Adrenal gland (tissue), 12 donors: ENCODE measurements around the gene SEMA5A. TPM values are rescaled to one million over a fixed set of nuclear protein-coding genes. Genes with fewer than 3 reads are reported as not detected.

Experiments used
- DNase-seq, 7 donors: peaks; one replicate each; pipeline ENCODE4 v3.0.0-alpha.2; 2019 to 2020
- H3K27ac ChIP-seq, 5 donors: fragments of 200-600 bp; sonication (generic) in 4 of 5; 1 replicate in 3 of 5; 2 replicates in 2 of 5; pipeline versions ENCODE4 v1.5.1 to v1.8.0; 2016 to 2020; ENCODE audit warnings: mild to moderate bottlenecking in 1 of 5
- H3K27me3 ChIP-seq: fragments of 200-600 bp; 2 replicates; pipeline ENCODE4 v1.8.0; 2021
- H3K36me3 ChIP-seq, 2 donors: fragments of 200-600 bp; replicated peaks in 1 of 2; 1 replicate in 1 of 2; 2 replicates in 1 of 2; pipeline versions ENCODE4 v1.5.1 to v1.8.0; 2018 to 2022
- H3K4me1 ChIP-seq, 2 donors: fragments of 200-600 bp; replicated peaks in 1 of 2; 1 replicate in 1 of 2; 2 replicates in 1 of 2; pipeline versions ENCODE4 v1.5.1 to v1.8.0; 2018 to 2021
- H3K4me3 ChIP-seq, 4 donors: fragments of 200-600 bp; sonication (generic) in 3 of 4; one replicate each; pipeline ENCODE4 v1.5.1; 2016 to 2018
- H3K9me3 ChIP-seq, 3 donors: fragments of 200-600 bp; sonication (generic) in 1 of 3; replicated peaks in 1 of 3; 1 replicate in 2 of 3; 2 replicates in 1 of 3; pipeline versions ENCODE4 v1.5.1 to v1.8.0; 2016 to 2021
- CTCF ChIP-seq, 6 experiments: fragments of 450-650 bp in 4 of 6; fragments of 200-600 bp in 2 of 6; sonication (generic) in 1 of 6; IDR thresholded peaks; 1 replicate in 5 of 6; 2 replicates in 1 of 6; pipeline versions ENCODE4 v1.5.1 to v1.8.0; 2016 to 2021; ENCODE audit warnings: antibody characterized with exemption in 6 of 6, mild to moderate bottlenecking in 2 of 6, moderate library complexity in 1 of 6
- POLR2A ChIP-seq, 2 donors: fragments of 450-650 bp; IDR thresholded peaks; one replicate each; pipeline ENCODE4 v1.6.1; 2017; ENCODE audit warnings: antibody characterized with exemption in 2 of 2, mild to moderate bottlenecking in 2 of 2, moderate library complexity in 1 of 2
- WGBS, 4 donors: extraction: QIAGEN DNeasy Blood & Tissue Kit in 2 of 4; methylation state at CpG; one replicate each; pipeline versions ENCODE4 v1.1.5 to v1.1.7; 2013 to 2017; 5-methylcytosine and 5-hydroxymethylcytosine counted together
- intact Hi-C, 2 donors: fragments of 100-400 bp; cut with DNase I; formaldehyde crosslinking; loops; one replicate each; pipeline versions ENCODE4 v1.14.1 to v1.15.0; 2022 to 2023
- polyA plus RNA-seq, 3 donors: library from polyadenylated mRNA; stranded (reverse); fragments of 200-250 nt in 2 of 3; fragments of 350-450 nt in 1 of 3; fragmentation: Illumina TruSeq in 1 of 3; extraction: RNeasy Lipid Tissue Mini Kit (QIAGEN cat#74804) in 1 of 3; gene quantifications; one replicate each; pipeline ENCODE4 v1.2.3, GENCODE V29; 2013 to 2014
- total RNA-seq, 9 donors: library from RNA; depleted of rRNA in 4 of 9; stranded (reverse); fragments of >200 nt in 4 of 9; fragments of 120-200 nt in 1 of 9; fragmentation: NEBNext Ultra II Directional in 1 of 9; extraction: Animal tissue kit (Norgen Biotek cat#: 25700) in 1 of 9; gene quantifications; one replicate each; pipeline versions ENCODE4 v1.1.0 to v1.2.4, GENCODE V29; 2013 to 2023
- donor health status: healthy with polysubstance abuse.
- donor health status: Bipolar disorder and iron deficiency.
- donor health status: DM: yes; HTN: yes; CAD: no.
- donor health status: DM: no; HTN: no; CAD: no.
- donor health status: DM: no; HTN: no; CAD: no.
- donor health status: DM: yes; HTN: yes; CAD: no.

The SEMA5A gene
- total and polyA plus RNA-seq, 12 donors, result 0.40 to 6.0 (median 2.6) TPM

GRCh38 chr5:9112520-9113291 lies 433.2 kb downstream of the SEMA5A start:
- Histone ChIP-seq H3K36me3 (no peaks in the 10 kb centered on the region), H3K27me3 (no peaks in the 10 kb centered on the region), H3K4me1 (no peaks in the 10 kb centered on the region), H3K4me3 (no peak overlapping the region), H3K9me3 (no peaks in the 10 kb centered on the region), H3K27ac (no peak overlapping the region)
- DNase-seq, result no peak
- no peak for TF ChIP-seq CTCF (IDR thresholded peaks at IDR 0.05)
- TF ChIP-seq POLR2A (IDR thresholded peaks at IDR 0.05), result no peak
- 87 to 93% (median 89%) methylated on average over 4 of the region's 4 CpGs for WGBS, 4 donors
- intact Hi-C loops, result no loop called here

GRCh38 chr5:9108162-9108561 lies 437.7 kb downstream of the SEMA5A start:
- Histone ChIP-seq H3K36me3 (no peaks in the 10 kb centered on the region), H3K4me3 (no peak overlapping the region), H3K4me1 (no peaks in the 10 kb centered on the region), H3K9me3 (no peaks in the 10 kb centered on the region), H3K27me3 (no peaks in the 10 kb centered on the region), H3K27ac (no peak overlapping the region)
- no peak for DNase-seq
- intact Hi-C loops, result no loop called here
- TF ChIP-seq CTCF (IDR thresholded peaks at IDR 0.05), result no peak
- TF ChIP-seq POLR2A (IDR thresholded peaks at IDR 0.05), result no peak
- 82 to 94% (median 85%) methylated on average over 6 of the region's 6 CpGs for whole genome bisulfite sequencing, 4 donors

- intact Hi-C loops, result no loop called here
- H3K4me3 ChIP-seq, result no peak overlapping the region
- TF ChIP-seq POLR2A (IDR thresholded peaks at IDR 0.05) (no peak), CTCF (IDR thresholded peaks at IDR 0.05) (no peak)
- no peaks in the 10 kb centered on the region for H3K36me3 ChIP-seq
- 72 to 96% (median 81%) methylated on average over 3 of the region's 3 CpGs for WGBS, 4 donors
- H3K4me1 ChIP-seq, result no peaks in the 10 kb centered on the region
- no peak for DNase-seq
- H3K27ac ChIP-seq, result no peak overlapping the region
- H3K27me3 ChIP-seq, result no peaks in the 10 kb centered on the region
- no peaks in the 10 kb centered on the region for H3K9me3 ChIP-seq
Measured at GRCh38 chr5:9105851-9106250, 440.0 kb downstream of the SEMA5A start.

- H3K4me3 ChIP-seq, result no peak overlapping the region
- intact Hi-C loops, result no loop called here
- TF ChIP-seq POLR2A (IDR thresholded peaks at IDR 0.05) (no peak), CTCF (IDR thresholded peaks at IDR 0.05) (no peak)
- no peak overlapping the region for H3K27ac ChIP-seq
- H3K9me3 ChIP-seq, result no peaks in the 10 kb centered on the region
- no peaks in the 10 kb centered on the region for H3K27me3 ChIP-seq
- no peaks in the 10 kb centered on the region for H3K4me1 ChIP-seq
- 48 to 68% (median 61%) methylated on average over 2 to 3 of the region's 3 CpGs for WGBS, 4 donors
- H3K36me3 ChIP-seq, result no peaks in the 10 kb centered on the region
- DNase-seq, result no peak
Measured at GRCh38 chr5:9104571-9105339, 441.1 kb downstream of the SEMA5A start.
